Neural progenitor cell (in vitro differentiated cells): ENCODE measurements around the gene TMEM176A. TPM values are rescaled to one million over a fixed set of nuclear protein-coding genes. Genes with fewer than 3 reads are reported as not detected.

Experiments used
- DNase-seq: peaks from one replicate; pipeline ENCODE4 v3.0.0-alpha.2; 2016; ENCODE audit warnings: low spot score
- H2AFZ ChIP-seq: fragments of 200-600 bp; sonication (generic); replicated peaks from 2 replicates; pipeline ENCODE4 v1.6.1; 2016; ENCODE audit warnings: antibody characterized with exemption
- H3F3A ChIP-seq: fragments of 200-600 bp; sonication (generic); 2 replicates; pipeline ENCODE4 v1.6.1; 2016; ENCODE audit warnings: antibody characterized with exemption, low read depth
- H3K27ac ChIP-seq: fragments of 200-600 bp; sonication (generic); 2 replicates; pipeline ENCODE4 v1.5.1; 2016; ENCODE audit warnings: mild to moderate bottlenecking
- H3K27me3 ChIP-seq: fragments of 200-600 bp; sonication (generic); 2 replicates; pipeline ENCODE4 v1.6.1; 2016; ENCODE audit warnings: mild to moderate bottlenecking, moderate library complexity
- H3K36me3 ChIP-seq: fragments of 200-600 bp; sonication (generic); 2 replicates; pipeline ENCODE4 v1.5.1; 2016
- H3K4me1 ChIP-seq: fragments of 200-600 bp; sonication (generic); 2 replicates; pipeline ENCODE4 v1.6.1; 2016; ENCODE audit warnings: mixed run types
- H3K4me2 ChIP-seq: fragments of 200-600 bp; sonication (generic); 2 replicates; pipeline ENCODE4 v1.6.1; 2016
- H3K4me3 ChIP-seq: fragments of 200-600 bp; sonication (generic); 2 replicates; pipeline ENCODE4 v1.5.1; 2016
- H3K79me2 ChIP-seq: fragments of 200-600 bp; sonication (generic); 2 replicates; pipeline ENCODE4 v1.6.1; 2016; ENCODE audit warnings: low read depth
- H3K9ac ChIP-seq: fragments of 200-600 bp; sonication (generic); 2 replicates; pipeline ENCODE4 v1.6.1; 2016
- H3K9me3 ChIP-seq: fragments of 200-600 bp; sonication (generic); 2 replicates; pipeline ENCODE4 v1.5.1; 2016; ENCODE audit warnings: low read depth
- H4K20me1 ChIP-seq: fragments of 200-600 bp; sonication (generic); 2 replicates; pipeline ENCODE4 v1.6.1; 2016; ENCODE audit warnings: low read depth
- H3K27ac Mint-ChIP-seq: 3 replicates; pipeline ENCODE4 v1.8.0; 2021; ENCODE audit warnings: mixed read lengths
- H3K27me3 Mint-ChIP-seq: 2 replicates; pipeline ENCODE4 v1.8.0; 2022; ENCODE audit warnings: low read depth, mild to moderate bottlenecking, inconsistent platforms, moderate library complexity, mixed read lengths; ENCODE audit not compliant: insufficient read depth
- H3K36me3 Mint-ChIP-seq: 3 replicates; pipeline ENCODE4 v1.8.0; 2021; ENCODE audit warnings: mixed read lengths
- H3K4me1 Mint-ChIP-seq: 3 replicates; pipeline ENCODE4 v1.8.0; 2021; ENCODE audit warnings: mixed read lengths
- H3K4me3 Mint-ChIP-seq: 3 replicates; pipeline ENCODE4 v1.8.0; 2021; ENCODE audit warnings: mild to moderate bottlenecking, moderate library complexity, mixed read lengths
- H3K9me3 Mint-ChIP-seq: 3 replicates; pipeline ENCODE4 v1.8.0; 2020; ENCODE audit warnings: mixed read lengths
- EZH2 ChIP-seq: fragments of 200-600 bp; sonication (generic); IDR thresholded peaks from 2 replicates; pipeline ENCODE4 v1.6.1; 2017; ENCODE audit warnings: antibody characterized with exemption, mild to moderate bottlenecking, moderate library complexity
- EZH2phosphoT487 ChIP-seq: fragments of 200-600 bp; sonication (generic); IDR thresholded peaks from 2 replicates; pipeline ENCODE4 v1.6.1; 2017; ENCODE audit warnings: antibody characterized with exemption
- total RNA-seq: library from RNA; depleted of rRNA; stranded (reverse); fragments of >200 nt; gene quantifications from 2 replicates; pipeline ENCODE4 v1.2.3, GENCODE V29; 2015; ENCODE audit warnings: low replicate concordance
- TF ChIP-seq, protein P1 (sequence below): fragments of 200-600 bp; sonication (generic); IDR thresholded peaks from 2 replicates; pipeline ENCODE4 v1.5.1; 2017; ENCODE audit warnings: antibody characterized with exemption, mild to moderate bottlenecking

Gene TMEM176A
- total RNA-seq, 1 donor from 2014 or later: not detected

DNA sequence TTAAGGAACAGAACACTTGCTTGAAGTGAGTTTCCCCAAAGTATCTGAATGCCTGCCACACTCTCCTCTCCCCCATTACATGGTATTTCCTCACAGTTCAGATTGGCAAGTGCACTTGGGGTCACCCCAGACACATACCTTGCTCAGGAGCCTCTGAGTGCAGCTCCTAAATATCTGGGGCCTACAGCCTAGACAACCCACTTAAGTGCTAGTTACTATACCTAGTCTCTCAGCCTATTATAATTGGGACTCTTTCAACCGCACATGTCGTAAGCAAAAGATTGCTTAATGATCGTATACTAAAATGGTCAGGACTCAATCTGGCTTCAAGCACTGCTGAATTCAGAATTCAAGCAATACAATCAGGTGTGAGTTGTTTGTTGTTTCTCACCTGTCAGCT lies 20.3 kb upstream of the TMEM176A start:
- Histone ChIP-seq H3F3A (no peaks in the 10 kb centered on the region), H3K27me3 (peaks cover 28% of the 10 kb centered on the region), H4K20me1 (no peaks in the 10 kb centered on the region), H3K4me2 (no peak overlapping the region), H3K27ac (no peak overlapping the region), H3K36me3 (no peaks in the 10 kb centered on the region), H3K9ac (no peak overlapping the region), H3K9me3 (no peaks in the 10 kb centered on the region), H2AFZ (no peak overlapping the region), H3K4me1 (peaks cover 8% of the 10 kb centered on the region), H3K4me3 (no peak overlapping the region), H3K79me2 (no peaks in the 10 kb centered on the region)
- H3K9me3 Mint-ChIP-seq: no peaks in the 10 kb centered on the region
- DNase-seq: no peak
- H3K36me3 Mint-ChIP-seq: no peaks in the 10 kb centered on the region
- no peak overlapping the region for H3K4me3 Mint-ChIP-seq
- TF ChIP-seq EZH2phosphoT487 (no peak), EZH2 (no peak)
- TF ChIP-seq, protein P1, sequence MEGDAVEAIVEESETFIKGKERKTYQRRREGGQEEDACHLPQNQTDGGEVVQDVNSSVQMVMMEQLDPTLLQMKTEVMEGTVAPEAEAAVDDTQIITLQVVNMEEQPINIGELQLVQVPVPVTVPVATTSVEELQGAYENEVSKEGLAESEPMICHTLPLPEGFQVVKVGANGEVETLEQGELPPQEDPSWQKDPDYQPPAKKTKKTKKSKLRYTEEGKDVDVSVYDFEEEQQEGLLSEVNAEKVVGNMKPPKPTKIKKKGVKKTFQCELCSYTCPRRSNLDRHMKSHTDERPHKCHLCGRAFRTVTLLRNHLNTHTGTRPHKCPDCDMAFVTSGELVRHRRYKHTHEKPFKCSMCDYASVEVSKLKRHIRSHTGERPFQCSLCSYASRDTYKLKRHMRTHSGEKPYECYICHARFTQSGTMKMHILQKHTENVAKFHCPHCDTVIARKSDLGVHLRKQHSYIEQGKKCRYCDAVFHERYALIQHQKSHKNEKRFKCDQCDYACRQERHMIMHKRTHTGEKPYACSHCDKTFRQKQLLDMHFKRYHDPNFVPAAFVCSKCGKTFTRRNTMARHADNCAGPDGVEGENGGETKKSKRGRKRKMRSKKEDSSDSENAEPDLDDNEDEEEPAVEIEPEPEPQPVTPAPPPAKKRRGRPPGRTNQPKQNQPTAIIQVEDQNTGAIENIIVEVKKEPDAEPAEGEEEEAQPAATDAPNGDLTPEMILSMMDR: no peak
- H3K4me1 Mint-ChIP-seq: no peaks in the 10 kb centered on the region
- H3K27ac Mint-ChIP-seq: no peak overlapping the region
- no peaks in the 10 kb centered on the region for H3K27me3 Mint-ChIP-seq

DNA sequence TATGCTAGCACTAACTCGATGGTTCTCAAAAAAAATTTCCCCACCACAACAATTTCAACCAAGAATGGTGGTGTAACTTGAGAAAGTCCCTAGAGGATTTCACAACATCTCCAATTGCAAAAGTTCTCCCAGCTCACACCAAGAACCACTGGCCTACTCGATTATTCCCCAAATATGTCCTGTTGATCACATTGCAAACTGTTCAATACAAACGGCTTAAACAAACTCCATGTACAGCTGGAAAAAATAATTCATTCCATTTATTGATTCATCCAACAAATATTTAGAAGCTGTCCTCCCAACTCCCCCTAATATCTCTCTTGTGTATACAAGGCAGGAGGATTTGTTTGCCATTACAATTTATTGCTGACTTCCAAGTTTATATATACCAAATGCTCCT lies 19.5 kb upstream of the TMEM176A start:
- no peaks in the 10 kb centered on the region for H3K9me3 ChIP-seq
- Mint-ChIP-seq H3K36me3 (no peaks in the 10 kb centered on the region), H3K4me1 (no peaks in the 10 kb centered on the region), H3K27me3 (no peaks in the 10 kb centered on the region), H3K9me3 (no peaks in the 10 kb centered on the region), H3K4me3 (no peak overlapping the region), H3K27ac (no peak overlapping the region)
- no peaks in the 10 kb centered on the region for H3K36me3 ChIP-seq
- no peak overlapping the region for H3K4me3 ChIP-seq
- H3K27me3 ChIP-seq: peaks cover 25% of the 10 kb centered on the region
- no peak for TF ChIP-seq EZH2
- TF ChIP-seq EZH2phosphoT487: no peak
- TF ChIP-seq, protein P1: no peak
- H3K4me2 ChIP-seq: no peak overlapping the region
- H3K4me1 ChIP-seq: peaks cover 8% of the 10 kb centered on the region
- no peak overlapping the region for H3K9ac ChIP-seq
- no peaks in the 10 kb centered on the region for H3K79me2 ChIP-seq
- no peak overlapping the region for H2AFZ ChIP-seq
- no peak for DNase-seq
- no peak overlapping the region for H3K27ac ChIP-seq
- no peaks in the 10 kb centered on the region for H3F3A ChIP-seq
- H4K20me1 ChIP-seq: no peaks in the 10 kb centered on the region

DNA sequence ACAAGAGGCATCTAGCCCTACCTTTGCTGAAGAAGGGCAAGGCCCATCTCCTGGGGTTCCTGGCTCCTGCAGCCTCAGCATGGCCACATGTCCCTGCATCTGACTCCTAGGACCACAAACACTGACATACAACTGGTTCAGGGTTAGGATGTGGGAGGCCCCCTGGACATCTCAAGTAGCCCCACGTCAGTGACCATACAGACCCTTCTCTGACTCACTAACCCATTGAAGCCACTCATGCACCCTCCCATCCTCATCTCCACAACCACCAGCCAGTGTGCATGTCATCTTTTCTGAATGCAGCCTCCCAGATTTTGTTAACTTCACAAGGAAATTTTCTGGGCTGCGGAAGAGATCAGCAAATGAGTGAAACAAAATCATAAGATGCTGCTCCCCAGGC lies 18.6 kb upstream of the TMEM176A start:
- Histone ChIP-seq H3K9ac (no peak overlapping the region), H3K27ac (no peak overlapping the region), H3F3A (no peaks in the 10 kb centered on the region), H3K36me3 (no peaks in the 10 kb centered on the region), H3K79me2 (no peaks in the 10 kb centered on the region), H3K9me3 (no peaks in the 10 kb centered on the region), H3K4me2 (no peak overlapping the region), H3K4me3 (no peak overlapping the region), H2AFZ (no peak overlapping the region), H4K20me1 (no peaks in the 10 kb centered on the region), H3K27me3 (peaks cover 17% of the 10 kb centered on the region), H3K4me1 (peaks cover 8% of the 10 kb centered on the region)
- Mint-ChIP-seq H3K4me1 (no peaks in the 10 kb centered on the region), H3K36me3 (no peaks in the 10 kb centered on the region), H3K9me3 (no peaks in the 10 kb centered on the region), H3K27ac (no peak overlapping the region), H3K27me3 (peaks cover 3% of the 10 kb centered on the region), H3K4me3 (no peak overlapping the region)
- DNase-seq: no peak
- TF ChIP-seq, protein P1: no peak
- no peak for TF ChIP-seq EZH2
- no peak for TF ChIP-seq EZH2phosphoT487
